HG03460 (cell line): ENCODE measurements around the gene ADGRE2.

Experiments
- ATAC-seq: cut with Tn5 transposase; IDR thresholded peaks from one replicate; pipeline ENCODE4 v1.9.1; 2021; ENCODE audit not compliant: unreplicated experiment

ADGRE2 gene

DNA sequence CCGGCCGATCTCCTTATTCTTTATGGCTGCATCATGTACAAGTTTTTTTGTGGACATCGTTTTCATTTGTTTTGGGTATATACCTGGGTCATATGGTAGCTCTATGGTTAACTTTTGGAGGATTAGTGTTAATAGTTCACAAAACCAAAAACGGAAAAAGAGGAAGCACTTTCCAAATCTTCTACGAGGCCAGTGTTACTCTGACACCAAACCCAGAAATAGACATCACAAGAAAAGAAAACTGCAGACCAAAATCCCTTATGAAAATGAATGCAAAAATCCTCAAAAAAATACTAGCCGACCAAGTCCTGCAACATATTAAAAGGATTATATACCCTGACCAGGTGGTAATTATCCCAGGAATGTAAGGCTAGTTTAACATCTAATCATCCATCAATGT is 29.8 kb downstream of the ADGRE2 start:
- ATAC-seq: no peak

DNA sequence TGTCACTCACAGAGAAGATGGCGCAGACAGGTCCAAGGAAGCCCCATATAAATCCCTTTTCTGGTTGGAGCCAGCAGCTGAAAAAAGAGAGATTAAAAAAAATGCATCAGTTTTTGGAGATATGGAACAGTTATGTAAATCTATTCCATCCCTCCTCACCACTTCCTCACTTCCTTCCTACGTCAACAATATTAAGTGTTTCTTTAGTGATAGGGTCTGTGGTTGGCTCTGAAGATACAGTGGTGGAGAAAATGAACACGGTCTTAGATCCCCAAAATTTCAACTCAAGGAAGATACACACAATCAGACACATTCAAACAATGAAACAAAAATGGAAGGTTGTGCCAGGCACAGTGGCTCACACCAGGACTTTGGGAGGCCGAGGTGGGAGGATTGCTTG is 31.5 kb downstream of the ADGRE2 start:
- ATAC-seq: no peak

DNA sequence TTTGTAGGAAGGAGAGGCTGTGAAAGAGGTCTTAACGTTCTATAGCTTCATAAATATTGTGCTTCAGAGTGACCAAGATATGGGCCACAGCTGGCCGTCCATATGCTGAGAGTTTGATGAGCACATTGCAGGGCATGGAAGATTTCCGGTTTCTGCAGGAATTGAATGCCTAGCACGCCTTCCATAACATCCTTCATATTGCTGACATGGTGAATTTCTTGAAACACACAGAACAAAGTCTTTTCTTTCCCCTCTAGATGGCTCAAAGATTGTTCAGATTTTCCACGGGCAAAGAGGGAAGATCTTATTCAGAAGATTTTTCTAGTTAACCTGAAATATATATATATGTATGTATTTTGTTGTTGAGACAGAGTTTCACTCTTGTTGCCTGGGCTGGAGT is 42.4 kb downstream of the ADGRE2 start:
- no peak for ATAC-seq

GRCh38 chr19:14733574-14733973 is 44.8 kb downstream of the ADGRE2 start:
- no peak for ATAC-seq

DNA sequence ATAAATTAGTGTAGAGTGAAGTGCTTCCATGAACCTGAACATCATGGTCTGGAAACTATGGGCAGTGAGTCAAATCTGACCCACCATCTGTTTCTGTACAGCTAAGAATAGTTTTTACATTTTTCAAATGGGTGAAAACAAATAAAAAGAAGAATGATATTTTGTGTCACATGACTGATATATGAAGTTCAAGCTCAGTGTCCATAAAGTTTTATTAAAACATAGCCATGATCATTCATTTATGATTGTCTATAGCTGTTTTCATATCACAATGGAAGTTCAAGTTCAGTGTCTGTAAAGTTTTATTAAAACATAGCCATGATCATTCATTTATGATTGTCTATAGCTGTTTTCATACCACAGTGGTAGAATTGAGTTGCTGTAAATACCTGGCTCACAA is 45.9 kb downstream of the ADGRE2 start:
- ATAC-seq: no peak

- no peak for ATAC-seq
Observed at GRCh38 chr19:14731200-14731599, 47.2 kb downstream of the ADGRE2 start.

DNA sequence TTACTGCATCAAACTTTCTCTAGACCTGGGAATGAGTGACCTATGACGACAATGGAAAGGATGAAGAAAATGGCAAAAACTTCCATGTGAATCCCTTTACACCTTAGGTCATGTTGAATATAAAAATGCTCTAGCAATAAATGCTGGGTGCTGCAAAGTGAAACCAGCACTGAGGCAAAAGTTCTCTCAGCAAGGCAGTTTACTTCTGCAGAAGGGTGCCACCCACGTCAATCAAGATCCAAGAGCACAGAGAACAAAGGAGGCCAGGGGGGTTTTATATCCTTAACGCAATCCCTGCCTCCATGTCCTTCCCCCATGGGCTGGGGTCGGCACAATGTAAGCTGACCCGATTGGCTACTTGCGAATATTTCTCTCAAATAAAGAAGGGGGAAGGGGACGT is 49.8 kb downstream of the ADGRE2 start:
- ATAC-seq: no peak

GRCh38 chr19:14722127-14722526 is 56.2 kb downstream of the ADGRE2 start:
- ATAC-seq: no peak

DNA sequence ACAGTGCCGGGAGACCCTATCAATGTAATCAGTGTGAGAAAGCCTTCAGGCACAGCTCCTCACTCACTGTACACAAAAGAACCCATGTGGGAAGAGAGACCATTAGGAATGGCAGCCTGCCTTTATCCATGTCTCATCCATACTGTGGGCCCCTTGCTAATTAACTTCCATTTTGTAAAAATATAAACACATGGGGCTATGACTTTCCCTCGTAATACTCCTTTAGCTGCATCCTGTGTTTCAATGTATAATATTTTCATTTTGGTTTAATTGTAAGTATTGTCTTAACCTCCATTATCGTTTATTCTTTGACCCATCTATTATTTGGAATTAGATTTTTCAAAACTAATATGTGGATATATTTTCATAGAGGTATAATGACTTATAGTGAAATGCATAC is 59.2 kb downstream of the ADGRE2 start:
- ATAC-seq: no peak

DNA sequence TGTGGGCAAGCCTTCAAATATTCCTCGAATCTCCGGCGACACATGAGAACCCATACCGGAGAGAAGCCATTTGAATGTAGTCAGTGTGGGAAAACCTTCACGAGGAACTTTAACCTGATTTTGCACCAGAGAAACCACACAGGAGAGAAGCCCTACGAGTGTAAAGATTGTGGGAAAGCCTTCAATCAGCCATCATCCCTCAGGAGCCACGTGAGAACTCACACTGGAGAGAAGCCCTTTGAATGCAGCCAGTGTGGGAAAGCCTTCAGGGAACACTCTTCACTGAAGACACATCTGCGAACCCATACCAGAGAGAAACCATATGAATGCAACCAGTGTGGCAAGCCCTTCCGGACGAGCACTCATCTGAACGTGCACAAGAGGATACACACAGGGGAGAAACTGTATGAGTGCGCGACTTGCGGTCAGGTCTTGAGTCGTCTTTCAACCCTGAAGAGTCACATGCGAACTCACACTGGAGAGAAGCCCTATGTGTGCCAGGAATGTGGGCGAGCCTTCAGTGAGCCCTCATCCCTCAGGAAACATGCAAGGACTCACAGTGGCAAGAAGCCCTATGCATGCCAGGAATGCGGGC is 59.7 kb downstream of the ADGRE2 start:
- ATAC-seq: no peak

GRCh38 chr19:14715841-14716240 is 62.5 kb downstream of the ADGRE2 start:
- ATAC-seq: no peak

DNA sequence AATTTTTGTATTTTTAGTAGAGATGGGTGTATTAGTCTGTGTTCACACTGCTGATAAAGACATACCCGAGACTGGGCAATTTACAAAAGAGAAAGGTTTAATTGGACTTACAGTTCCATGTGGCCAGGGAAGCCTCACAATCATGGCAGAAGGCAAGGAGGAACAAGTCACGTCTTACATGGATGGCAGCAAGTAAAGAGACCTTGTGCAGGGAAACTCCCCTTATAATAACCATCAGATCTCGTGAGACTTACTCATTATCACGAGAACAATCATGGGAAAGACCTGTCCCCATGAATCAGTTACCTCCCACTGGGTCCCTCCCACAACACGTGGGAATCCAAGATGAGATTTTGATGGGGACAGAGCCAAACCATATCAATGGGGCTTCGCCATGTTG is 73.9 kb downstream of the ADGRE2 start:
- no peak for ATAC-seq

- ATAC-seq: no peak
Observed at GRCh38 chr19:14703833-14704232, 74.5 kb downstream of the ADGRE2 start.

GRCh38 chr19:14700711-14701375 is 77.5 kb downstream of the ADGRE2 start:
- ATAC-seq: no peak

GRCh38 chr19:14699641-14700040 is 78.7 kb downstream of the ADGRE2 start:
- no peak for ATAC-seq

DNA sequence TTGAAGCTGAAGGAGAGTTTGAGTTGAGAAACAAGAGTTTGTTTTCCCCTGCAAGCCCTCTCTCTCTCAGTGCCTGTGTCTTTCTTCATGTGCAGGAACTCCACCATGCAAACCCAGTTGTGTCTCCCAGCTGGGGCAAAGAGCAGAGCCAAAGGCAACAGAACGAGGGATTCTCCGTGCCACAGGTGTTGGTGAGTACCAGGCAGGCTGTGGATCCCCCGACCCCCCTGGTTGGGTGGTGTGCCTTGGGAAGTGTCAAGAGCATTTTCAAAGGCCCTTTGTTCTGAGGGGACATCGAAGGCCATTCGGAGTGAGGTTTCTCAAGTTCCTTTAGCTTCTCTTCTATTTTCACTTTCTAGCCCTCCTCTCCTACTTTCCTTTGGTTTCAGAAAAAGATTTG is 82.9 kb downstream of the ADGRE2 start:
- ATAC-seq: no peak

GRCh38 chr19:14694641-14695266 is 83.6 kb downstream of the ADGRE2 start:
- no peak for ATAC-seq

DNA sequence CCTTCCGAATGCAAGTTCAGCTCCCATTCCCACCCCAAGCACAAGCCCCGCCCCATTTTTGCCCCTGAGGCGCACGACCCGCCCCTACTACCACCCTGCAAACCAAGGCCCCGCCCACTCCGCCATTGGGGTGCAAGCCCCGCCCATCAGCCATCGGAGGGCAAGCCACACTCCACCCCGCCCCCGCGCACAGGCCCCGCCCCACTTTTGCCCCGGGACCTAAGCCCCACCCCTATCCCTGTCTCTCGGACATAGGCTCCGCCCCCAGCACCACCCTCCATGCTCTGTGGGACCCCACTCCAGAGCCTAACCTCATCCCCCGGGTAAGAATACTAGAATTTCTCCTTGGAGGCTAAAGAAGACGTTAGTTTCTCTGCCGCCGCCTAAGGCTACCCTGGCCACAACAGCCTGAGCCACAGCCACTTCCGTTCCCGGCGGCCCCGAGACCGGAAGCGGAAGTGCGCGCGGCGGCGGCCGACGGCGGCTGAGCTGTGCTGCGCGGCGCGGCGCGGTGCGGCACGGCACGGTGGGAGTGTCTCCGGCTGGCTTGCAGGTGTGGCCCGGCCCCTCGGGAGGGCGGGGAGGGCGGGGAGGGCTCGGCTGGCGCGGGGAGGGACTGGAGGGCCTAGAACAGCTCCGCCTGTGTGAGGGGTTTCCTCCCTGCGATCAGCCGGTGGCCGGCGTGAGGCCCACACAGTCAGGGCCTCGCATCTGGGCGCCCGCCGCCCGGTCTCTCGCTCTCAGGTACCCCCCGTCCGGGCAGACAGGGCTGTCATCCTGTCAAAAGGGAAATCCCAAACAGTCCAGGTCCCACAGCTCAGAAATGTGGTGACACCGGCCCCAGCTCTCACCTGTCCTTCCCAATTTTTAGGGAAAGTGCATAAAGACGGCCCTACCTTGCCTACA is 88.5 kb downstream of the ADGRE2 start, which contains the start of gene ZNF333:
TSS of gene ZNF333 (plus strand) at position 451 of the 906 bp plus-strand sequence. CDS start 3,444 bp downstream, outside the sequence.
- peak; percentile 83 for ATAC-seq

DNA sequence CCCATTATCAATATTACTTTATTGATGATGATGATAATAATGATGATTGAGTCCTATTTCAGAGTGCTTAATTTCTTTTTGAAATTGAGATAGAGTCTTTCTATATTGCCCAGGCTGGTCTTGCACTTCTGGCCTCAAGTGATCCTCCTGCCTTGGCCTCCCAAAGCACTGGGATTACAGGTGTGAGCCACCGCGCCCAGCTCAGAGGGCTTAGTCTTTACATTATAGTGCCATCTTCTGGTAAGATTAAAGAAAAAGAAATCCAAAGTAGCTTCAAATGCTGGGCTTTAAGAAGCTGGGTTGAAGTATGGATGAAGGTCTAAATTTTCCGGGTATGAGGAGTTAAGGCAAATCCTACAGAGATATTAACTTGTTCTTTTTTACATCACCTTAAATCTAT is 91.9 kb downstream of the ADGRE2 start:
- ATAC-seq: no peak

DNA sequence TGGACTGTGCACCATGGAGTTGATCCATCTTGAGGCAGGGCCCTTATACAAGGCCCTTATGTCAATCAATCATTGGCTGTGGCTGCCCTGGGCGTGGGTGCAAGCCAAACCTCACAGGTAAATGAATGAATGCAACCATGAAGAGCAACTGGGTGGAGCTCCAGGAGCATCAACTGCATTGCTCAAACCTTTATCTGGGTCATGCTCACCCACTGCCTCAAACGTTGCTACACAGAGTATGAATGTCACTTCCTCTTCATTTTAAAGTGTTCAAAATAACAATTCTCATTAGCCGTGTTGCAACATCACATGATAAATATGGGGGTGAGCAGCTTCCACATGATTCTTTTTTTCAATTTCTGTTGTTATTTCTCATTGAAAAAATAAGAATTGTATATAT is 94.9 kb downstream of the ADGRE2 start:
- no peak for ATAC-seq
